Testis (tissue), 3 donors: ENCODE measurements around the gene CPVL. TPM values are rescaled to one million over a fixed set of nuclear protein-coding genes. Genes with fewer than 3 reads are reported as not detected.

Experiments used
- DNase-seq: peaks from one replicate; pipeline ENCODE4 v3.0.0-alpha.2; 2019
- H3K27ac ChIP-seq, 2 donors: fragments of 200-600 bp; sonication (generic); one replicate each; pipeline ENCODE4 v1.5.1; 2019
- H3K27me3 ChIP-seq: fragments of 200-600 bp; sonication (generic); one replicate; pipeline ENCODE4 v1.5.1; 2019
- H3K36me3 ChIP-seq: fragments of 200-600 bp; sonication (generic); one replicate; pipeline ENCODE4 v1.5.1; 2017; ENCODE audit warnings: low read depth; ENCODE audit errors: missing control alignments
- H3K4me1 ChIP-seq: fragments of 200-600 bp; sonication (generic); one replicate; pipeline ENCODE4 v1.5.1; 2019
- H3K4me3 ChIP-seq, 2 donors: fragments of 200-600 bp; sonication (generic); one replicate each; pipeline ENCODE4 v1.5.1; 2017 to 2019
- H3K9me3 ChIP-seq: fragments of 200-600 bp; sonication (generic); one replicate; pipeline ENCODE4 v1.5.1; 2017
- CTCF ChIP-seq, 3 experiments: fragments of 450-650 bp in 2 of 3; fragments of 200-600 bp in 1 of 3; sonication (generic) in 1 of 3; IDR thresholded peaks; one replicate each; pipeline ENCODE4 v1.5.1; 2016 to 2019; ENCODE audit warnings: antibody characterized with exemption in 3 of 3, mild to moderate bottlenecking in 2 of 3, moderate library complexity in 1 of 3
- POLR2A ChIP-seq: fragments of 450-650 bp; IDR thresholded peaks from one replicate; pipeline ENCODE4 v1.6.1; 2017; ENCODE audit warnings: antibody characterized with exemption, mild to moderate bottlenecking, moderate library complexity
- WGBS, 2 donors: methylation state at CpG; one replicate each; pipeline ENCODE4 v1.1.5; 2018; 5-methylcytosine and 5-hydroxymethylcytosine counted together
- intact Hi-C: fragments of 100-400 bp; cut with DNase I; formaldehyde crosslinking; loops from one replicate; pipeline ENCODE4 v1.15.1; 2023; ENCODE audit warnings: low total_unique reads
- polyA plus RNA-seq: library from polyadenylated mRNA; stranded (reverse); fragments of 350-450 nt; fragmentation: Illumina TruSeq; extraction: RNeasy Lipid Tissue Mini Kit (QIAGEN cat#74804); gene quantifications from one replicate; pipeline ENCODE4 v1.2.3, GENCODE V29; 2014; ENCODE audit warnings: low read depth, low replicate concordance; ENCODE audit not compliant: insufficient read depth
- total RNA-seq, 2 donors: library from RNA; depleted of rRNA; stranded (reverse); fragments of >200 nt; gene quantifications; one replicate each; pipeline ENCODE4 v1.2.3, GENCODE V29; 2016

CPVL gene
- total and polyA plus RNA-seq, 3 donors from 2014 or later: 26.6 to 55.1 (median 51.1) TPM

GRCh38 chr7:28960071-28960840, 186.1 kb downstream of the CPVL start:
- TF ChIP-seq CTCF (IDR thresholded peaks at IDR 0.05) (no peak), POLR2A (no peak)
- Histone ChIP-seq H3K36me3 (no peaks in the 10 kb centered on the region), H3K4me1 (peaks cover 7% of the 10 kb centered on the region), H3K27ac (no peak overlapping the region), H3K4me3 (no peak overlapping the region), H3K27me3 (no peaks in the 10 kb centered on the region), H3K9me3 (no peaks in the 10 kb centered on the region)
- DNase-seq: no peak
- intact Hi-C loops: no loop called here
- 86 to 90% methylated on average over 7 of the region's 7 CpGs for WGBS, 2 donors

GRCh38 chr7:28958980-28959347, 187.4 kb downstream of the CPVL start:
- peak overlapping the region; percentile 51 to 54 for H3K4me3 ChIP-seq
- 40 to 45% methylated on average over 5 to 6 of the region's 6 CpGs for WGBS, 2 donors
- H3K27ac ChIP-seq: no peak overlapping the region
- H3K27me3 ChIP-seq: no peaks in the 10 kb centered on the region
- no peaks in the 10 kb centered on the region for H3K9me3 ChIP-seq
- TF ChIP-seq POLR2A (no peak), CTCF (IDR thresholded peaks at IDR 0.05) (no peak)
- H3K4me1 ChIP-seq: peaks cover 7% of the 10 kb centered on the region
- intact Hi-C loops: no loop called here
- DNase-seq: no peak
- no peaks in the 10 kb centered on the region for H3K36me3 ChIP-seq

GRCh38 chr7:28958235-28958979, 187.9 kb downstream of the CPVL start, which contains the start of gene TRIL:
TRIL (minus strand) TSS chr7:28958330; CDS start chr7:28958046, 284 bp downstream.
- H3K27ac ChIP-seq: no peak within 1 kb of the TSS
- no peaks in the 10 kb centered on the region for H3K9me3 ChIP-seq
- intact Hi-C loops: no loop called here
- peaks cover 7% of the 10 kb centered on the region for H3K4me1 ChIP-seq
- H3K4me3 ChIP-seq: peak within 1 kb of the TSS; percentile 51 to 54
- TF ChIP-seq POLR2A (no peak), CTCF (IDR thresholded peaks at IDR 0.05) (no peak)
- H3K27me3 ChIP-seq: no peaks in the 10 kb centered on the region
- WGBS, 2 donors: 2 to 3% methylated on average over 42 to 65 of the region's 66 CpGs
- peak; percentile 77 for DNase-seq
- H3K36me3 ChIP-seq: no peaks in the 10 kb centered on the region

GRCh38 chr7:28957751-28958234, 188.5 kb downstream of the CPVL start:
- H3K9me3 ChIP-seq: no peaks in the 10 kb centered on the region
- DNase-seq: no peak
- TF ChIP-seq POLR2A (no peak), CTCF (IDR thresholded peaks at IDR 0.05) (no peak)
- H3K36me3 ChIP-seq: no peaks in the 10 kb centered on the region
- H3K4me3 ChIP-seq: peak overlapping the region; percentile 51 to 54
- WGBS, 2 donors: 2 to 3% methylated on average over 12 to 47 of the region's 47 CpGs
- no peaks in the 10 kb centered on the region for H3K27me3 ChIP-seq
- no peak overlapping the region for H3K27ac ChIP-seq
- intact Hi-C loops: no loop called here
- peaks cover 7% of the 10 kb centered on the region for H3K4me1 ChIP-seq
